ENCODE results near the gene NKX6-2. TPM values are rescaled to one million over a fixed set of nuclear protein-coding genes. Genes with fewer than 3 reads are reported as not detected.

NKX6-2 gene
- total RNA-seq, 1 donor: not detected

- no peak overlapping the region for H3K27ac ChIP-seq (ENCODE audit: low read depth, low read length)
- H3K9me3 ChIP-seq (ENCODE audit: low read depth, low read length): no peaks in the 10 kb centered on the region
- H3K4me2 ChIP-seq (ENCODE audit: insufficient read depth, low read length): no peak overlapping the region
- DNase-seq (ENCODE audit: insufficient read length, low spot score, missing footprints): peak; percentile 83
- no peaks in the 10 kb centered on the region for H3K79me2 ChIP-seq (ENCODE audit: insufficient read depth, low read length)
- H2AFZ ChIP-seq (ENCODE audit: low read length): no peak overlapping the region
- H3K4me3 ChIP-seq (ENCODE audit: insufficient read depth, low read length): no peak overlapping the region
- H3K27me3 ChIP-seq (ENCODE audit: insufficient read depth, low read length): peaks cover 13% of the 10 kb centered on the region
- no peak for TF ChIP-seq CTCF (IDR thresholded peaks at IDR 0.05; ENCODE audit: extremely low read depth, low read depth, low read length)
- no peaks in the 10 kb centered on the region for H4K20me1 ChIP-seq (ENCODE audit: insufficient read depth, low read length)
- no peaks in the 10 kb centered on the region for H3K36me3 ChIP-seq (ENCODE audit: insufficient read depth, low read length)
- H3K4me1 ChIP-seq (ENCODE audit: insufficient read depth, low read length): no peaks in the 10 kb centered on the region
These were observed 23.5 kb upstream of the NKX6-2 start for GRCh38 chr10:132809232-132810140.

- no peaks in the 10 kb centered on the region for H3K9me3 ChIP-seq (ENCODE audit: low read depth, low read length)
- no peak for TF ChIP-seq CTCF (IDR thresholded peaks at IDR 0.05; ENCODE audit: extremely low read depth, low read depth, low read length)
- H3K79me2 ChIP-seq (ENCODE audit: insufficient read depth, low read length): no peaks in the 10 kb centered on the region
- no peaks in the 10 kb centered on the region for H3K36me3 ChIP-seq (ENCODE audit: insufficient read depth, low read length)
- H3K4me2 ChIP-seq (ENCODE audit: insufficient read depth, low read length): no peak overlapping the region
- no peak overlapping the region for H2AFZ ChIP-seq (ENCODE audit: low read length)
- peak; percentile 79 for DNase-seq (ENCODE audit: insufficient read length, low spot score, missing footprints)
- no peak overlapping the region for H3K4me3 ChIP-seq (ENCODE audit: insufficient read depth, low read length)
- H4K20me1 ChIP-seq (ENCODE audit: insufficient read depth, low read length): no peaks in the 10 kb centered on the region
- H3K27ac ChIP-seq (ENCODE audit: low read depth, low read length): no peak overlapping the region
- no peaks in the 10 kb centered on the region for H3K4me1 ChIP-seq (ENCODE audit: insufficient read depth, low read length)
- peaks cover 13% of the 10 kb centered on the region for H3K27me3 ChIP-seq (ENCODE audit: insufficient read depth, low read length)
These were observed 22.7 kb upstream of the NKX6-2 start for GRCh38 chr10:132808383-132809231.

GRCh38 chr10:132807621-132808049 is 21.7 kb upstream of the NKX6-2 start:
- Histone ChIP-seq H3K4me3 (ENCODE audit: insufficient read depth, low read length) (no peak overlapping the region), H4K20me1 (ENCODE audit: insufficient read depth, low read length) (no peaks in the 10 kb centered on the region), H3K27me3 (ENCODE audit: insufficient read depth, low read length) (peaks cover 13% of the 10 kb centered on the region), H3K9me3 (ENCODE audit: low read depth, low read length) (no peaks in the 10 kb centered on the region), H3K4me1 (ENCODE audit: insufficient read depth, low read length) (no peaks in the 10 kb centered on the region), H3K4me2 (ENCODE audit: insufficient read depth, low read length) (no peak overlapping the region), H3K27ac (ENCODE audit: low read depth, low read length) (no peak overlapping the region), H3K79me2 (ENCODE audit: insufficient read depth, low read length) (no peaks in the 10 kb centered on the region), H2AFZ (ENCODE audit: low read length) (no peak overlapping the region), H3K36me3 (ENCODE audit: insufficient read depth, low read length) (no peaks in the 10 kb centered on the region)
- DNase-seq (ENCODE audit: insufficient read length, low spot score, missing footprints): no peak
- TF ChIP-seq CTCF (IDR thresholded peaks at IDR 0.05; ENCODE audit: extremely low read depth, low read depth, low read length): no peak
